GM12878 (cell line): ENCODE results near the gene ABI2. TPM values are rescaled to one million over a fixed set of nuclear protein-coding genes. Genes with fewer than 3 reads are reported as not detected.

Experiments used
- ATAC-seq: fragments of 200-7000 bp; cut with Tn5 transposase; 3 replicates; pipeline ENCODE4 v1.9.1; 2020; ENCODE audit warnings: mild to moderate bottlenecking, moderate library complexity
- BruUV-seq: library from RNA; stranded (reverse); fragments of 400-500 nt; replicated peaks from 2 replicates; lab custom pipeline; 2021; lab: Mats Ljungman, UMichigan
- CTCF ChIA-PET: fragments of 300-600 bp; sonication (Branson Sonifier 250); formaldehyde crosslinking; extraction: SDS; loops from one replicate; lab custom pipeline; 2021; ENCODE audit warnings: inconsistent platforms; lab: Yijun Ruan, JAX
- POLR2A ChIA-PET: fragments of 350-600 bp; formaldehyde crosslinking; extraction: SDS; loops from one replicate; lab custom pipeline; 2021; ENCODE audit warnings: inconsistent platforms; lab: Charles Lee
- RAD21 ChIA-PET: fragments of 300-600 bp; sonication (Branson Sonifier 250); formaldehyde crosslinking; loops from one replicate; lab custom pipeline; 2023; ENCODE audit warnings: antibody characterized with exemption; ENCODE audit not compliant: unreplicated experiment; lab: Charles Lee
- SMC1A ChIA-PET: fragments of 300-600 bp; sonication (Branson Sonifier 250); formaldehyde crosslinking; loops from one replicate; lab custom pipeline; 2023; ENCODE audit not compliant: unreplicated experiment, uncharacterized antibody; lab: Charles Lee
- DNase-seq: peaks from one replicate; pipeline ENCODE4 v3.0.0-alpha.2; 2011; ENCODE audit warnings: low read depth, low spot score
- FAIRE-seq: peaks from 3 replicates; lab custom pipeline; 2011; peaks lifted over from hg19 to GRCh38; lab: Jason Lieb, UNC
- H2AFZ ChIP-seq: 2 replicates; pipeline ENCODE4 v1.6.0; 2011; ENCODE audit warnings: low read depth, low read length, control low read depth; ENCODE audit not compliant: control insufficient read depth
- H3K27ac ChIP-seq: 2 replicates; pipeline ENCODE4 v1.5.1; 2011; ENCODE audit warnings: control low read depth; ENCODE audit not compliant: control insufficient read depth, insufficient read depth
- H3K27me3 ChIP-seq, 2 experiments: replicated peaks in 1 of 2; 2 replicates each; pipeline versions ENCODE4 v1.6.0 to v1.6.1; 2011; ENCODE audit warnings: low read length in 1 of 2; ENCODE audit not compliant: control insufficient read depth in 2 of 2, insufficient read depth in 2 of 2
- H3K36me3 ChIP-seq, 2 experiments: 2 replicates each; pipeline ENCODE4 v1.5.1; 2011; ENCODE audit warnings: low read length in 1 of 2; ENCODE audit not compliant: control insufficient read depth in 2 of 2, insufficient read depth in 2 of 2
- H3K4me1 ChIP-seq: 2 replicates; pipeline ENCODE4 v1.6.1; 2011; ENCODE audit warnings: mild to moderate bottlenecking, low read length, moderate library complexity, mixed read lengths; ENCODE audit not compliant: control insufficient read depth, insufficient read depth
- H3K4me2 ChIP-seq: 2 replicates; pipeline ENCODE4 v1.6.0; 2011; ENCODE audit warnings: control low read depth; ENCODE audit not compliant: control insufficient read depth, insufficient read depth
- H3K4me3 ChIP-seq: fragments of 200-600 bp; sonication (generic); 2 replicates; pipeline ENCODE4 v1.5.1; 2016
- H3K79me2 ChIP-seq: 2 replicates; pipeline ENCODE4 v1.6.0; 2011; ENCODE audit warnings: low read length; ENCODE audit not compliant: control insufficient read depth, insufficient read depth
- H3K9ac ChIP-seq: 2 replicates; pipeline ENCODE4 v1.8.0; 2011; ENCODE audit warnings: low read length, control low read depth, mixed read lengths; ENCODE audit not compliant: control insufficient read depth, insufficient read depth
- H3K9me3 ChIP-seq: replicated peaks from 3 replicates; pipeline ENCODE4 v1.5.1; 2011; ENCODE audit warnings: mild to moderate bottlenecking, low read length; ENCODE audit not compliant: control insufficient read depth, insufficient read depth
- H4K20me1 ChIP-seq: 2 replicates; pipeline ENCODE4 v1.6.0; 2011; ENCODE audit not compliant: control insufficient read depth, insufficient read depth
- BHLHE40 ChIP-seq, 2 experiments: fragments of 450-650 bp in 1 of 2; IDR thresholded peaks; 2 replicates each; pipeline ENCODE4 v1.6.1; 2011 to 2017; ENCODE audit warnings: low read depth in 2 of 2, borderline replicate concordance in 1 of 2, improper control_type of control experiment in 1 of 2, low read length in 1 of 2, mild to moderate bottlenecking in 1 of 2
- BRCA1 ChIP-seq: IDR thresholded peaks from 2 replicates; pipeline ENCODE4 v1.6.1; 2011; ENCODE audit warnings: low read depth, low read length, improper control_type of control experiment
- HSF1 ChIP-seq: fragments of 150-350 bp; IDR thresholded peaks from 2 replicates; pipeline ENCODE4 v1.6.1; 2014; ENCODE audit warnings: mild to moderate bottlenecking, low read depth, low read length
- RUNX3 ChIP-seq: IDR thresholded peaks from 2 replicates; pipeline ENCODE4 v1.6.1; 2012; ENCODE audit warnings: low read length, inconsistent platforms
- SIX5 ChIP-seq: IDR thresholded peaks from 2 replicates; pipeline ENCODE4 v1.6.1; 2011; ENCODE audit warnings: mild to moderate bottlenecking, low read depth, low read length, moderate library complexity; ENCODE audit not compliant: severe bottlenecking
- SRF ChIP-seq, 2 experiments: IDR thresholded peaks; 2 replicates each; pipeline ENCODE4 v1.6.1; 2011; ENCODE audit warnings: low read depth in 2 of 2, low read length in 2 of 2, mild to moderate bottlenecking in 1 of 2, moderate library complexity in 1 of 2
- WGBS: methylation state at CpG from one replicate; pipeline ENCODE4 v1.1.6; 2016; ENCODE audit warnings: low lambda C conversion rate; ENCODE audit not compliant: insufficient replicate concordance, insufficient coverage; ENCODE audit errors: missing lambda C conversion rate; 5-methylcytosine and 5-hydroxymethylcytosine counted together
- in situ Hi-C: fragments of 300-500 bp; cut with MboI; formaldehyde crosslinking; loops from 9 replicates; pipeline ENCODE4 v1.14.3; 2018; ENCODE audit warnings: mixed read lengths
- intact Hi-C: fragments of 100-400 bp; cut with micrococcal nuclease; formaldehyde crosslinking; loops from one replicate; pipeline ENCODE4 v1.14.2; 2022; ENCODE audit not compliant: unreplicated experiment
- polyA plus RNA-seq, 11 experiments: library from polyadenylated mRNA; depleted of rRNA in 4 of 11; unstranded in 6 of 11; stranded (reverse) in 5 of 11; fragments of >200 nt; fragmentation: Nextera tagmentation in 4 of 11; fragmentation: Illumina TruSeq in 1 of 11; extraction: Ambion mirVana in 4 of 11; extraction: Trizol in 1 of 11; gene quantifications; 1 replicate in 1 of 11; 2 replicates in 10 of 11; pipeline versions ENCODE4 v1.2.1 to v1.2.3, GENCODE V29; 2011 to 2016; ENCODE audit warnings: inconsistent platforms in 2 of 11, missing spikeins in 2 of 11, low read depth in 1 of 11
- total RNA-seq, 4 experiments: library from RNA; depleted of rRNA in 3 of 4; stranded (reverse); fragments of >200 nt in 3 of 4; fragmentation: Illumina TruSeq in 1 of 4; extraction: Trizol in 1 of 4; gene quantifications; 2 replicates each; pipeline versions ENCODE4 v1.2.1 to v1.2.3, GENCODE V29; 2013 to 2021
- TF ChIP-seq, protein P1 (sequence below): fragments of 450-650 bp; IDR thresholded peaks from 2 replicates; pipeline ENCODE4 v1.6.1; 2017; ENCODE audit warnings: mild to moderate bottlenecking
- TF ChIP-seq, protein P2 (sequence below): fragments of 450-650 bp; IDR thresholded peaks from 2 replicates; pipeline ENCODE4 v1.6.1; 2017; ENCODE audit warnings: mild to moderate bottlenecking, moderate library complexity
- TF ChIP-seq, protein P3 (sequence below): IDR thresholded peaks from 2 replicates; pipeline ENCODE4 v1.6.1; 2012; ENCODE audit warnings: low read depth, low read length, improper control_type of control experiment

The ABI2 gene
- total and polyA plus RNA-seq, 10 of the 15 experiments (the other 5 are each of a cell fraction or from before 2014, with no cell fraction given), result 8.9 to 44.5 (median 30.3) TPM

GRCh38 chr2:203438528-203438927 is 110.3 kb downstream of the ABI2 start:
- no peak for FAIRE-seq
- SMC1A ChIA-PET, result interaction anchor here (1.0 to 1.4 kb wide), 2 partner anchors 10 to 157 kb away, joined by 3 to 4 read pairs; no protein-coding TSS in a partner anchor
- BruUV-seq, result no TSS peak

GRCh38 chr2:203440671-203441070 is 112.5 kb downstream of the ABI2 start:
- Histone ChIP-seq H3K4me1 (no peaks in the 10 kb centered on the region), H3K9me3 (no peaks in the 10 kb centered on the region), H3K27ac (no peak overlapping the region), H2AFZ (no peak overlapping the region), H3K27me3 (no peaks in the 10 kb centered on the region), H3K9ac (no peak overlapping the region), H3K4me3 (no peak overlapping the region), H3K4me2 (no peak overlapping the region), H3K36me3 (no peaks in the 10 kb centered on the region), H4K20me1 (no peaks in the 10 kb centered on the region), H3K79me2 (no peaks in the 10 kb centered on the region)
- ChIA-PET SMC1A (no interaction called here), CTCF (interaction anchor here (1.0 kb wide), 1 partner anchor 170 kb away, joined by 4 read pairs; no protein-coding TSS in a partner anchor), POLR2A (no interaction called here), RAD21 (no interaction called here)
- no TSS peak for BruUV-seq
- intact Hi-C loops (no loop called here), in situ Hi-C loops (loop anchor here (10.0 kb wide), 1 partner anchor 866 kb away; no protein-coding TSS in a partner anchor)
- DNase-seq, result no peak
- no peak for FAIRE-seq
- 100% methylated on average over 1 of the region's 4 CpGs for WGBS
- ATAC-seq, result no peak
- TF ChIP-seq RUNX3 (no peak), SRF (IDR thresholded peaks at IDR 0.05; ENCODE audit: low read depth in 2 of 2, low read length in 2 of 2) (no peak), SIX5 (no peak), HSF1 (no peak), BHLHE40 (IDR thresholded peaks at IDR 0.05; ENCODE audit: borderline replicate concordance in 1 of 2, low read depth in 2 of 2, low read length in 1 of 2) (no peak)
- TF ChIP-seq, protein P1, sequence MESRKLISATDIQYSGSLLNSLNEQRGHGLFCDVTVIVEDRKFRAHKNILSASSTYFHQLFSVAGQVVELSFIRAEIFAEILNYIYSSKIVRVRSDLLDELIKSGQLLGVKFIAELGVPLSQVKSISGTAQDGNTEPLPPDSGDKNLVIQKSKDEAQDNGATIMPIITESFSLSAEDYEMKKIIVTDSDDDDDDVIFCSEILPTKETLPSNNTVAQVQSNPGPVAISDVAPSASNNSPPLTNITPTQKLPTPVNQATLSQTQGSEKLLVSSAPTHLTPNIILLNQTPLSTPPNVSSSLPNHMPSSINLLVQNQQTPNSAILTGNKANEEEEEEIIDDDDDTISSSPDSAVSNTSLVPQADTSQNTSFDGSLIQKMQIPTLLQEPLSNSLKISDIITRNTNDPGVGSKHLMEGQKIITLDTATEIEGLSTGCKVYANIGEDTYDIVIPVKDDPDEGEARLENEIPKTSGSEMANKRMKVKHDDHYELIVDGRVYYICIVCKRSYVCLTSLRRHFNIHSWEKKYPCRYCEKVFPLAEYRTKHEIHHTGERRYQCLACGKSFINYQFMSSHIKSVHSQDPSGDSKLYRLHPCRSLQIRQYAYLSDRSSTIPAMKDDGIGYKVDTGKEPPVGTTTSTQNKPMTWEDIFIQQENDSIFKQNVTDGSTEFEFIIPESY, result no peak
- TF ChIP-seq, protein P2, sequence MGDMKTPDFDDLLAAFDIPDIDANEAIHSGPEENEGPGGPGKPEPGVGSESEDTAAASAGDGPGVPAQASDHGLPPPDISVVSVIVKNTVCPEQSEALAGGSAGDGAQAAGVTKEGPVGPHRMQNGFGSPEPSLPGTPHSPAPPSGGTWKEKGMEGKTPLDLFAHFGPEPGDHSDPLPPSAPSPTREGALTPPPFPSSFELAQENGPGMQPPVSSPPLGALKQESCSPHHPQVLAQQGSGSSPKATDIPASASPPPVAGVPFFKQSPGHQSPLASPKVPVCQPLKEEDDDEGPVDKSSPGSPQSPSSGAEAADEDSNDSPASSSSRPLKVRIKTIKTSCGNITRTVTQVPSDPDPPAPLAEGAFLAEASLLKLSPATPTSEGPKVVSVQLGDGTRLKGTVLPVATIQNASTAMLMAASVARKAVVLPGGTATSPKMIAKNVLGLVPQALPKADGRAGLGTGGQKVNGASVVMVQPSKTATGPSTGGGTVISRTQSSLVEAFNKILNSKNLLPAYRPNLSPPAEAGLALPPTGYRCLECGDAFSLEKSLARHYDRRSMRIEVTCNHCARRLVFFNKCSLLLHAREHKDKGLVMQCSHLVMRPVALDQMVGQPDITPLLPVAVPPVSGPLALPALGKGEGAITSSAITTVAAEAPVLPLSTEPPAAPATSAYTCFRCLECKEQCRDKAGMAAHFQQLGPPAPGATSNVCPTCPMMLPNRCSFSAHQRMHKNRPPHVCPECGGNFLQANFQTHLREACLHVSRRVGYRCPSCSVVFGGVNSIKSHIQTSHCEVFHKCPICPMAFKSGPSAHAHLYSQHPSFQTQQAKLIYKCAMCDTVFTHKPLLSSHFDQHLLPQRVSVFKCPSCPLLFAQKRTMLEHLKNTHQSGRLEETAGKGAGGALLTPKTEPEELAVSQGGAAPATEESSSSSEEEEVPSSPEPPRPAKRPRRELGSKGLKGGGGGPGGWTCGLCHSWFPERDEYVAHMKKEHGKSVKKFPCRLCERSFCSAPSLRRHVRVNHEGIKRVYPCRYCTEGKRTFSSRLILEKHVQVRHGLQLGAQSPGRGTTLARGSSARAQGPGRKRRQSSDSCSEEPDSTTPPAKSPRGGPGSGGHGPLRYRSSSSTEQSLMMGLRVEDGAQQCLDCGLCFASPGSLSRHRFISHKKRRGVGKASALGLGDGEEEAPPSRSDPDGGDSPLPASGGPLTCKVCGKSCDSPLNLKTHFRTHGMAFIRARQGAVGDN, result no peak

More at GRCh38 chr2:203438528-203438927, 110.3 kb downstream of the ABI2 start:
- Histone ChIP-seq H2AFZ (no peak overlapping the region), H3K27ac (no peak overlapping the region), H3K36me3 (no peaks in the 10 kb centered on the region), H3K4me1 (no peaks in the 10 kb centered on the region), H3K4me3 (no peak overlapping the region), H3K79me2 (no peaks in the 10 kb centered on the region), H3K9me3 (no peaks in the 10 kb centered on the region), H3K27me3 (no peaks in the 10 kb centered on the region), H4K20me1 (no peaks in the 10 kb centered on the region), H3K9ac (no peak overlapping the region), H3K4me2 (no peak overlapping the region)
- WGBS, result 98% methylated on average over 2 of the region's 2 CpGs
- in situ Hi-C loops (no loop called here), intact Hi-C loops (no loop called here)
- ChIA-PET CTCF (no interaction called here), RAD21 (no interaction called here), POLR2A (interaction anchor here (0.8 kb wide), 1 partner anchor 14 kb away, joined by 4 read pairs; no protein-coding TSS in a partner anchor)
- DNase-seq, result no peak
- TF ChIP-seq, protein P3, sequence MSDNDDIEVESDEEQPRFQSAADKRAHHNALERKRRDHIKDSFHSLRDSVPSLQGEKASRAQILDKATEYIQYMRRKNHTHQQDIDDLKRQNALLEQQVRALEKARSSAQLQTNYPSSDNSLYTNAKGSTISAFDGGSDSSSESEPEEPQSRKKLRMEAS, result no peak
- no peak for TF ChIP-seq BRCA1
- no peak for ATAC-seq
